PFSK-1 (cell line): ENCODE results near the gene PMS1.

Experiments used
- FOXP2 ChIP-seq: optimal IDR thresholded peaks from 2 replicates; pipeline ENCODE3; 2011; ENCODE audit warnings: borderline replicate concordance, control low read depth, inconsistent platforms; ENCODE audit not compliant: insufficient read depth; ENCODE audit errors: extremely low read length, extremely low read depth
- POLR2AphosphoS5 ChIP-seq: IDR thresholded peaks from 2 replicates; pipeline ENCODE4 v1.6.1; 2012; ENCODE audit warnings: low read depth, mild to moderate bottlenecking, control low read depth, low read length, moderate library complexity
- REST ChIP-seq, 2 experiments: IDR thresholded peaks; 2 replicates each; pipeline versions ENCODE4 v1.6.1 to v1.8.0; 2011 to 2012; ENCODE audit warnings: low read depth in 2 of 2, low read length in 2 of 2, control low read depth in 1 of 2, inconsistent platforms in 1 of 2, mild to moderate bottlenecking in 1 of 2, moderate library complexity in 1 of 2; ENCODE audit not compliant: insufficient read depth in 1 of 2
- SIN3A ChIP-seq: IDR thresholded peaks from 2 replicates; pipeline ENCODE4 v1.6.1; 2012; ENCODE audit warnings: mild to moderate bottlenecking, low read length, moderate library complexity, borderline replicate concordance; ENCODE audit not compliant: insufficient read depth
- TAF1 ChIP-seq: IDR thresholded peaks from 2 replicates; pipeline ENCODE4 v1.6.1; 2012; ENCODE audit warnings: low read length, control low read depth, borderline replicate concordance; ENCODE audit not compliant: insufficient read depth

The PMS1 gene

GRCh38 chr2:189858291-189858690, 74.0 kb downstream of the PMS1 start:
- TF ChIP-seq TAF1 (no peak), FOXP2 (no peak), SIN3A (no peak), REST (IDR thresholded peaks at IDR 0.05; ENCODE audit: insufficient read depth in 1 of 2, low read depth in 2 of 2, low read length in 2 of 2) (no peak), POLR2AphosphoS5 (no peak)

GRCh38 chr2:189860161-189860560, 75.9 kb downstream of the PMS1 start:
- TF ChIP-seq FOXP2 (no peak), SIN3A (no peak), REST (IDR thresholded peaks at IDR 0.05; ENCODE audit: insufficient read depth in 1 of 2, low read depth in 2 of 2, low read length in 2 of 2) (no peak), POLR2AphosphoS5 (no peak), TAF1 (no peak)

GRCh38 chr2:189862751-189863150, 78.5 kb downstream of the PMS1 start:
- TF ChIP-seq POLR2AphosphoS5 (no peak), SIN3A (no peak), FOXP2 (no peak), TAF1 (no peak), REST (IDR thresholded peaks at IDR 0.05; ENCODE audit: insufficient read depth in 1 of 2, low read depth in 2 of 2, low read length in 2 of 2) (no peak)

- TF ChIP-seq TAF1, result no peak
- no peak for TF ChIP-seq SIN3A
- no peak for TF ChIP-seq REST (IDR thresholded peaks at IDR 0.05; ENCODE audit: insufficient read depth in 1 of 2, low read depth in 2 of 2, low read length in 2 of 2)
These were observed 81.6 kb downstream of the PMS1 start for GRCh38 chr2:189865826-189866225.

GRCh38 chr2:189866296-189866695, 82.0 kb downstream of the PMS1 start:
- TF ChIP-seq SIN3A, result no peak
- TF ChIP-seq POLR2AphosphoS5, result no peak
- no peak for TF ChIP-seq TAF1
- TF ChIP-seq REST (IDR thresholded peaks at IDR 0.05; ENCODE audit: insufficient read depth in 1 of 2, low read depth in 2 of 2, low read length in 2 of 2), result no peak
- TF ChIP-seq FOXP2, result no peak
